Measurements from ENCODE around the gene EIF3K.

DNA sequence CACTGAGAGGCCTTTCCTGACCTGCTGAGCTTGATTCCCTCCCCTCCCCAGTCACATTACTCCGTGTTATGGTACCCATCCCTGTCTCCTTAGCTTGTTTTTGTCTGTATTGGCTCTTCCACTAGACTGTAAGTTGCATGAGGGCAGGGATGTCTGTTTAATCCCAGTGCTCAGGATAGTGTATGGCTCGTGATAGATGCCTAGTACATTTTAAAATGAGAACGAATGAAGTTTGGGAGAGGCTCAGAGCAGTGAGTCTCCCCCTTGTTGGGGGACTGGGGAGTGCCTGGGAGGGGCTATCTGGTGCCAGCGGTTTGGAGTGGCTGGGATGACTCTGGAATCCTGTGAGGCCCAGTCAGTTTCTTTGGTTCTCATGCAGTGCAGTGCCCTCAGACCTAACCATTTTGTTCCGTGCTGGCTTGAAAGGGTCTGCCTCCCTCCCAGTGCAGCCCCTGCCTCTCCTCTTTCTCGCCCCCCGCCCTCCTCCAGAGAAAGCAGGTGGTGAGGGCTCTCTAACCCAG, 63.9 kb downstream of the EIF3K start:
- TF ChIP-seq, protein P1, sequence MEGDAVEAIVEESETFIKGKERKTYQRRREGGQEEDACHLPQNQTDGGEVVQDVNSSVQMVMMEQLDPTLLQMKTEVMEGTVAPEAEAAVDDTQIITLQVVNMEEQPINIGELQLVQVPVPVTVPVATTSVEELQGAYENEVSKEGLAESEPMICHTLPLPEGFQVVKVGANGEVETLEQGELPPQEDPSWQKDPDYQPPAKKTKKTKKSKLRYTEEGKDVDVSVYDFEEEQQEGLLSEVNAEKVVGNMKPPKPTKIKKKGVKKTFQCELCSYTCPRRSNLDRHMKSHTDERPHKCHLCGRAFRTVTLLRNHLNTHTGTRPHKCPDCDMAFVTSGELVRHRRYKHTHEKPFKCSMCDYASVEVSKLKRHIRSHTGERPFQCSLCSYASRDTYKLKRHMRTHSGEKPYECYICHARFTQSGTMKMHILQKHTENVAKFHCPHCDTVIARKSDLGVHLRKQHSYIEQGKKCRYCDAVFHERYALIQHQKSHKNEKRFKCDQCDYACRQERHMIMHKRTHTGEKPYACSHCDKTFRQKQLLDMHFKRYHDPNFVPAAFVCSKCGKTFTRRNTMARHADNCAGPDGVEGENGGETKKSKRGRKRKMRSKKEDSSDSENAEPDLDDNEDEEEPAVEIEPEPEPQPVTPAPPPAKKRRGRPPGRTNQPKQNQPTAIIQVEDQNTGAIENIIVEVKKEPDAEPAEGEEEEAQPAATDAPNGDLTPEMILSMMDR (IDR thresholded peaks at IDR 0.05): no peak
- TF ChIP-seq POLR2A (IDR thresholded peaks at IDR 0.05): no peak

Data from adrenal gland (tissue), 5 donors.